GM12878 (cell line): ENCODE measurements around the gene ALDH1L1. TPM values are rescaled to one million over a fixed set of nuclear protein-coding genes. Genes with fewer than 3 reads are reported as not detected.

Source experiments
- ATAC-seq: fragments of 200-7000 bp; cut with Tn5 transposase; 3 replicates; pipeline ENCODE4 v1.9.1; 2020; ENCODE audit warnings: mild to moderate bottlenecking, moderate library complexity
- BruUV-seq: library from RNA; stranded (reverse); fragments of 400-500 nt; replicated peaks from 2 replicates; lab custom pipeline; 2021; lab: Mats Ljungman, UMichigan
- CTCF ChIA-PET: fragments of 300-600 bp; sonication (Branson Sonifier 250); formaldehyde crosslinking; extraction: SDS; loops from one replicate; lab custom pipeline; 2021; ENCODE audit warnings: inconsistent platforms; lab: Yijun Ruan, JAX
- POLR2A ChIA-PET: fragments of 350-600 bp; formaldehyde crosslinking; extraction: SDS; loops from one replicate; lab custom pipeline; 2021; ENCODE audit warnings: inconsistent platforms; lab: Charles Lee
- RAD21 ChIA-PET: fragments of 300-600 bp; sonication (Branson Sonifier 250); formaldehyde crosslinking; loops from one replicate; lab custom pipeline; 2023; ENCODE audit warnings: antibody characterized with exemption; ENCODE audit not compliant: unreplicated experiment; lab: Charles Lee
- SMC1A ChIA-PET: fragments of 300-600 bp; sonication (Branson Sonifier 250); formaldehyde crosslinking; loops from one replicate; lab custom pipeline; 2023; ENCODE audit not compliant: unreplicated experiment, uncharacterized antibody; lab: Charles Lee
- DNase-seq: peaks from one replicate; pipeline ENCODE4 v3.0.0-alpha.2; 2011; ENCODE audit warnings: low read depth, low spot score
- FAIRE-seq: peaks from 3 replicates; lab custom pipeline; 2011; peaks lifted over from hg19 to GRCh38; lab: Jason Lieb, UNC
- H2AFZ ChIP-seq: 2 replicates; pipeline ENCODE4 v1.6.0; 2011; ENCODE audit warnings: low read depth, low read length, control low read depth; ENCODE audit not compliant: control insufficient read depth
- H3K27ac ChIP-seq: 2 replicates; pipeline ENCODE4 v1.5.1; 2011; ENCODE audit warnings: control low read depth; ENCODE audit not compliant: control insufficient read depth, insufficient read depth
- H3K27me3 ChIP-seq, 2 experiments: replicated peaks in 1 of 2; 2 replicates each; pipeline versions ENCODE4 v1.6.0 to v1.6.1; 2011; ENCODE audit warnings: low read length in 1 of 2; ENCODE audit not compliant: control insufficient read depth in 2 of 2, insufficient read depth in 2 of 2
- H3K36me3 ChIP-seq, 2 experiments: 2 replicates each; pipeline ENCODE4 v1.5.1; 2011; ENCODE audit warnings: low read length in 1 of 2; ENCODE audit not compliant: control insufficient read depth in 2 of 2, insufficient read depth in 2 of 2
- H3K4me1 ChIP-seq: 2 replicates; pipeline ENCODE4 v1.6.1; 2011; ENCODE audit warnings: mild to moderate bottlenecking, low read length, moderate library complexity, mixed read lengths; ENCODE audit not compliant: control insufficient read depth, insufficient read depth
- H3K4me2 ChIP-seq: 2 replicates; pipeline ENCODE4 v1.6.0; 2011; ENCODE audit warnings: control low read depth; ENCODE audit not compliant: control insufficient read depth, insufficient read depth
- H3K4me3 ChIP-seq: fragments of 200-600 bp; sonication (generic); 2 replicates; pipeline ENCODE4 v1.5.1; 2016
- H3K79me2 ChIP-seq: 2 replicates; pipeline ENCODE4 v1.6.0; 2011; ENCODE audit warnings: low read length; ENCODE audit not compliant: control insufficient read depth, insufficient read depth
- H3K9ac ChIP-seq: 2 replicates; pipeline ENCODE4 v1.8.0; 2011; ENCODE audit warnings: low read length, control low read depth, mixed read lengths; ENCODE audit not compliant: control insufficient read depth, insufficient read depth
- H3K9me3 ChIP-seq: replicated peaks from 3 replicates; pipeline ENCODE4 v1.5.1; 2011; ENCODE audit warnings: mild to moderate bottlenecking, low read length; ENCODE audit not compliant: control insufficient read depth, insufficient read depth
- H4K20me1 ChIP-seq: 2 replicates; pipeline ENCODE4 v1.6.0; 2011; ENCODE audit not compliant: control insufficient read depth, insufficient read depth
- ATF7 ChIP-seq: fragments of 450-650 bp; IDR thresholded peaks from 2 replicates; pipeline ENCODE4 v1.6.1; 2016; ENCODE audit warnings: low read depth, mild to moderate bottlenecking
- DPF2 ChIP-seq: fragments of 450-650 bp; IDR thresholded peaks from 2 replicates; pipeline ENCODE4 v1.6.1; 2017; ENCODE audit warnings: mild to moderate bottlenecking
- HDAC6 ChIP-seq: fragments of 200-600 bp; sonication (generic); IDR thresholded peaks from one replicate; pipeline ENCODE4 v1.8.0; 2017; ENCODE audit warnings: antibody characterized with exemption; ENCODE audit not compliant: unreplicated experiment
- IKZF2 ChIP-seq, 2 experiments: fragments of 450-650 bp; IDR thresholded peaks; 2 replicates each; pipeline ENCODE4 v1.6.1; 2017; ENCODE audit warnings: mild to moderate bottlenecking in 2 of 2, moderate library complexity in 2 of 2
- IRF3 ChIP-seq: fragments of 450-650 bp; IDR thresholded peaks from 2 replicates; pipeline ENCODE4 v1.6.1; 2014; ENCODE audit warnings: mild to moderate bottlenecking
- MAX ChIP-seq: IDR thresholded peaks from 2 replicates; pipeline ENCODE4 v1.6.1; 2012; ENCODE audit warnings: low read depth, low read length, improper control_type of control experiment
- MLLT1 ChIP-seq: fragments of 450-650 bp; IDR thresholded peaks from 2 replicates; pipeline ENCODE4 v1.6.1; 2016; ENCODE audit warnings: mild to moderate bottlenecking
- MTA2 ChIP-seq: fragments of 450-650 bp; IDR thresholded peaks from 2 replicates; pipeline ENCODE4 v1.6.1; 2016; ENCODE audit warnings: low read depth, mild to moderate bottlenecking, moderate library complexity
- NKRF ChIP-seq: fragments of 450-650 bp; conservative IDR thresholded peaks from 2 replicates; pipeline ENCODE4 v1.6.1; 2017; ENCODE audit warnings: mild to moderate bottlenecking, moderate library complexity
- SMAD5 ChIP-seq: IDR thresholded peaks from 2 replicates; pipeline ENCODE4 v1.6.1; 2016; ENCODE audit warnings: antibody characterized with exemption, low read depth
- STAT3 ChIP-seq: IDR thresholded peaks from 2 replicates; pipeline ENCODE4 v1.6.1; 2011; ENCODE audit warnings: low read depth, low read length, improper control_type of control experiment
- TAF1 ChIP-seq: IDR thresholded peaks from 2 replicates; pipeline ENCODE4 v1.6.1; 2011; ENCODE audit warnings: mild to moderate bottlenecking, low read depth, low read length, borderline replicate concordance
- ZBTB4 ChIP-seq: fragments of 450-650 bp; formaldehyde crosslinking; IDR thresholded peaks from 2 replicates; pipeline ENCODE4 v1.4.0; 2022; ENCODE audit warnings: mild to moderate bottlenecking, moderate library complexity
- ZNF217 ChIP-seq: fragments of 450-650 bp; IDR thresholded peaks from 2 replicates; pipeline ENCODE4 v1.6.1; 2017; ENCODE audit warnings: antibody characterized with exemption, mild to moderate bottlenecking
- WGBS: methylation state at CpG from one replicate; pipeline ENCODE4 v1.1.6; 2016; ENCODE audit warnings: low lambda C conversion rate; ENCODE audit not compliant: insufficient replicate concordance, insufficient coverage; ENCODE audit errors: missing lambda C conversion rate; 5-methylcytosine and 5-hydroxymethylcytosine counted together
- in situ Hi-C: fragments of 300-500 bp; cut with MboI; formaldehyde crosslinking; loops from 9 replicates; pipeline ENCODE4 v1.14.3; 2018; ENCODE audit warnings: mixed read lengths
- intact Hi-C: fragments of 100-400 bp; cut with micrococcal nuclease; formaldehyde crosslinking; loops from one replicate; pipeline ENCODE4 v1.14.2; 2022; ENCODE audit not compliant: unreplicated experiment
- polyA plus RNA-seq, 11 experiments: library from polyadenylated mRNA; depleted of rRNA in 4 of 11; unstranded in 6 of 11; stranded (reverse) in 5 of 11; fragments of >200 nt; fragmentation: Nextera tagmentation in 4 of 11; fragmentation: Illumina TruSeq in 1 of 11; extraction: Ambion mirVana in 4 of 11; extraction: Trizol in 1 of 11; gene quantifications; 1 replicate in 1 of 11; 2 replicates in 10 of 11; pipeline versions ENCODE4 v1.2.1 to v1.2.3, GENCODE V29; 2011 to 2016; ENCODE audit warnings: inconsistent platforms in 2 of 11, missing spikeins in 2 of 11, low read depth in 1 of 11
- total RNA-seq, 4 experiments: library from RNA; depleted of rRNA in 3 of 4; stranded (reverse); fragments of >200 nt in 3 of 4; fragmentation: Illumina TruSeq in 1 of 4; extraction: Trizol in 1 of 4; gene quantifications; 2 replicates each; pipeline versions ENCODE4 v1.2.1 to v1.2.3, GENCODE V29; 2013 to 2021

ALDH1L1 gene
- total and polyA plus RNA-seq, 10 of the 15 experiments (the other 5 are each of a cell fraction or from before 2014, with no cell fraction given), result 0.04 to 18.2 (median 0.45) TPM

GRCh38 chr3:126113238-126113555, 67.2 kb downstream of the ALDH1L1 start:
- no peaks in the 10 kb centered on the region for H3K9me3 ChIP-seq

More at GRCh38 chr3:126113238-126113555, 67.2 kb downstream of the ALDH1L1 start:
- ChIA-PET SMC1A (no interaction called here), RAD21 (no interaction called here), POLR2A (no interaction called here), CTCF (no interaction called here)
- ATAC-seq (no peak), FAIRE-seq (no peak), DNase-seq (no peak)
- intact Hi-C loops (no loop called here), in situ Hi-C loops (no loop called here)
- Histone ChIP-seq H4K20me1 (no peaks in the 10 kb centered on the region), H3K9ac (no peak overlapping the region), H3K4me3 (no peak overlapping the region), H3K4me2 (no peak overlapping the region), H3K27ac (no peak overlapping the region), H3K4me1 (no peaks in the 10 kb centered on the region), H3K36me3 (no peaks in the 10 kb centered on the region), H3K79me2 (no peaks in the 10 kb centered on the region), H3K27me3 (no peaks in the 10 kb centered on the region), H2AFZ (no peak overlapping the region)
- BruUV-seq, result no TSS peak
- WGBS, result 26% methylated on average over 5 of the region's 6 CpGs
- TF ChIP-seq STAT3 (no peak), NKRF (no peak), SMAD5 (no peak), ATF7 (no peak), IKZF2 (IDR thresholded peaks at IDR 0.05) (no peak), MTA2 (no peak), TAF1 (no peak), ZNF217 (no peak), ZBTB4 (CRISPR knock-in tag) (no peak), IRF3 (no peak), MAX (no peak), HDAC6 (no peak), DPF2 (no peak), MLLT1 (no peak)
